Activated CD4-positive, alpha-beta T cell treated with anti-CD3 and anti-CD28 coated beads, Interleukin-2, Interleukin-6, amounts not matched to agents 100 ng/mL and 50 ng/mL, durations not matched to agents 16 hours and 8 hours (primary cell): ENCODE results near the gene RMP24.
"Not testable (repeated sequence)": the region's sequence is repeated elsewhere in the genome, so short reads cannot be mapped to it uniquely, and the experiment has no call there.

Source experiments
- DNase-seq: peaks from one replicate; pipeline ENCODE4 v3.0.0-alpha.2; 2020

Gene RMP24

DNA sequence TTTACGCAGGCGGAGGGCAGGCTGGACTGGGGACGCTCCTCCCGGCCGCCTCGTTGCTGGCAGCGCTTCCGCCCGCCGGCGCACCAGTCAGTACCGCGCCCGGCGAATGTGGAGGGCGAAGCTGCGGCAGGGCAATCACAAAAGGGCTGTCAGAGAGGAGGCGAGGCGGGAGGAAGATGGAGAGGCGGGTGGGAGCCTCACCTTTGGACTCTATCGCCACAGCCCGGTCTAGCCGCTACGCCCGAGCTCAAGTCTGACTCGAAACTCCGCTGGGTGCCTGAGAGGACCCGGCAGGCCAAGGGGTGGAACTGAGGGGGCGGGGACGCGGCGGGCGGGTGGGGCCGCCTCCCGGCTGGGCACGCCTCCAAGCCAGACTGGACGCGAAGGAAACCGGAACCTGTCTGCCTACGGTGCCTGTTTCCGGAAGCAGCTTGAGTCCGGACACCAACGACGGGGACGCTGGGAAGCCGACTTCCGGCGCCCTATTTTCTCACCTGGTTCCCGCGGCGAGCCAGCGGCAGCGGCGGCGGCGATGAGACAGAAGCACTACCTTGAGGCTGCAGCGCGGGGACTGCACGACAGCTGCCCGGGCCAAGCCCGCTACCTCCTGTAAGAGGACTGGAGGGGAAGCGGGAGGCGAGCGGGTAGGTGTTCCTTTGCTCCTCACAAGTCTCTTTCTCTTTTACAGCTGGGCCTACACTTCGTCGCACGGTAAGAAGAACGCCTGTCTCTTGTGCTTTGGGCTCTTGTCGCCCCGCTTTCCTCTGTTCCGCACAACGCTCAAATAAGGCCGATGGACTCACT is at the start of gene RMP24:
Gene RMP24, plus strand, starts transcription at position 483 of the 804 bp plus-strand sequence.
- DNase-seq, result peak; percentile 96

DNA sequence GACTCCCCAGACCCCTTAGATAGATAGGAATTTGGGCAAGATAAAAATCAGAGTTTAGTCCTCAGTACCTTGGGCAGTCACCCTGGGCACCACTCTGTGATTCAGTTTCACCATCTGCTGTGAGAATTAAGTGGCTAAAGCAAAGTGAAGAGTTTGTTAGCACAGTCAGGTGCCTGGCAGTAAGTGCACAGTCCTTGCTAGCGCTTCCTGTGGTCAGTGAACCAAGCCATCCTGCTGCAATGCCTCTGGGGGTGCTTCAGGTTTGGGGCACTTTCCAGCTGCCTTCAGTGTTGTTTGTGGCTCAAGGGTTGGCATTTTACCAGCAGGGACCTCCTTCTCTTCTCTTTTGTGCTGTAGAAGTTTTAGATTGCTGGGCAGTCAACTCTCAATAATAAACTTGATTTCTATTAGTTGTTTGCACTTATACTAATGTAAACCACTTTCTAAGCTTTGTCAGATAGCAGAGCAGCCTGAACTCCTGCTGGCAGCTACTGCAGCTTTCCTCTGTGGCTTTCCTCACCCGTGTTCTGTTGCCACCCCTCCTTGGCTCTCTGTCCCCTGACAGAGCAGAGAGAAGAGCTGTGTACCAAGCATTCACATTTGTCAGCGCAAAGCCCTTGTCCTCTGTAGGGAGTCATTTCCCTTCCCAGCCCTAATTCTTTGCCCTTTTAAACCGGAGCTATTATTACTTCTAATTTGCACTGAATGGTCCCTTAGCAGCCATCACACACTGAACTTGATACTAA is 48.4 kb upstream of the RMP24 start:
- no peak for DNase-seq

DNA sequence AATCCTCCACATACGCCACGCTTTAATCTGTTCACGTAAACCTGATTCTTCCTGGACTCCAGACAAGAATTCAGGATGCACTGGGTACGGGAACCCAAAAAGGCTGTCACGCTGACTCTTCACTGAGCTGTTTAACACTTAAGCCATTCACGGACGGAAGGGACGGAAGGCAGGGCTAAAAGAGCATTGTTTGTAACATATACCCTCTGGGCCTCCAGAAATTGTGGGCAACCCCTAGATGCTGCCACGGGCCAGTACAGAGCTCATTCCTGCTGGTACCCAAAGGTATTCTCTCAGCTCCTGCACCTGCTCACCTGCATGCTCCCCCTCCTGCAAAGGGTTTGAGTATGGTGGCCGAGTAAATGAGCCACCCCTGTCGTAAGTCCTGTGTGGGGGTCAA is 45.6 kb upstream of the RMP24 start:
- DNase-seq, result no peak

DNA sequence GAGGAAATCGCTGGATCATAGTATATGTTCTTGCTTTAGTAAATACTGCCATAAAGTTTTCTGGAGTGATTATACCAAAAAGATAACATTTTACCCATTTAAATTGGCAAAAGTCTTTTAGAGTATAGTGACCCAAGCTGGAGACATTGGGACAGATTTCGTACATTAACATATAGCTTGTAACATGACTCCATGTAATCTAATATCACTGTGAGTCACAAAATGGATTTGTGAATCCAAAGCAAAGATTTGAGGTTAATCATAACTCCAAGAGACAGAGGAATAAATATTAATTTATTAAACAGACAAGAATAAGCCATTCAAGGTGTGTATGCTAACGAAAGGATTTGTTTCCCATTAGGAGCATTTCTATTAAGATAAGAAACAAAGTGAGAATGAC is 45.0 kb upstream of the RMP24 start:
- DNase-seq, result no peak

GRCh38 chr18:35933982-35934381 is 38.5 kb upstream of the RMP24 start:
- no peak for DNase-seq

DNA sequence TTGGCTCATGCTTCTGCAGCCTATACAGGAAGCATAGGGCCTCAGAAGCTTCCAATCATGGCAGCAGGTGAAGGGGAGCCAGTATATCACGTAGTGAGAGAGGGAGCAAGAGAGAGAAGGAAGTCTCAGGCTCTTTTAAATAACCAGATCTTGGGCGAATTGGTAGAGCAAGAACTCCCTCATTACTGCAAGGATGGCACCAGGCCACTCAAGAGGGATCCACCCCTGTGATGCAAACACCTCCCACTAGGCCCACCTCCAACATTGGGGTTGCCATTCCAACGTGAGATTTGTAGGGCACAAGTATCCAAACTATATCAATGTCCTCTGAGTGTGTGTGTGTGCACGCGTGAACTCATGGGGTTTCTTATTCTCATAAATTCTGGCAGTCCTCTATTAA is 37.6 kb upstream of the RMP24 start:
- DNase-seq, result no peak

DNA sequence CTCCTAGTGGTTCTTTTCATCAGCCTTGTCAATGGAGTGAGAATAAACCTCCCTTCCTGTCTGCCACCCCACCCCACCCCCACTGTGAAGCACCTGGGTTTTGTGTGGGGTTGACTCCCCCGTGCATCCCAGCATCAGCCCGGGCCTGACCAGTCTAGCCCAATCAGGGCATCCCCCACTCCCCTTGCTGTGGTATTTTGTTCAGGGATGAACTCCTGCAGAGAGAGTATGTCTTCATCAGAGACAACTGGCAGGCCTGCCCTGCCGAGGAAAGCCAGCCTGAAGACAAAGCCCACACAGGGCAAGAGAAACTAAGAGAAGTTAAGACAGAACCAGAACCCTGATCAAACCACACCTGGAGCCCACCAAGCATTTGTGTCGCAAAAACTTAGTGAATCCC is 36.7 kb upstream of the RMP24 start:
- DNase-seq, result no peak

DNA sequence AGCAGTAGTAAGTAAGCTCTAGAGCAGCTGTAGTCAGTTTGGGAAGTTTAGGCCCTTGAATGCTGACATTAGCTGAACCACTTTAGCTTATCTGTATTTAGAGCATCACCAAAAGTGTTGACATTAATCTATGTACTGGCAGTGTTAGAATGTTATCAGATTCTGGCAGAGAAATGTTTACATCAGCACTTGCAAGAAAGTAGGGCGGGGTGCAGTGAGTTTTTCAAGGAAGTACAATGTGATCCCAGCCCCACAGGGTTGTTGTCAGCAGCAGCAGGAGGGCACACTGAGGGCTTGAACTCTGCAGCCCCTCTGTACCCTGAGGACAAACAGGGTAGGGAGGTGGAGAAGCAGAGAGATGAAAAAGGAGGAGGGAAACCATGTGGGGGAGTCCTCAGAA is 35.5 kb upstream of the RMP24 start:
- DNase-seq, result no peak

DNA sequence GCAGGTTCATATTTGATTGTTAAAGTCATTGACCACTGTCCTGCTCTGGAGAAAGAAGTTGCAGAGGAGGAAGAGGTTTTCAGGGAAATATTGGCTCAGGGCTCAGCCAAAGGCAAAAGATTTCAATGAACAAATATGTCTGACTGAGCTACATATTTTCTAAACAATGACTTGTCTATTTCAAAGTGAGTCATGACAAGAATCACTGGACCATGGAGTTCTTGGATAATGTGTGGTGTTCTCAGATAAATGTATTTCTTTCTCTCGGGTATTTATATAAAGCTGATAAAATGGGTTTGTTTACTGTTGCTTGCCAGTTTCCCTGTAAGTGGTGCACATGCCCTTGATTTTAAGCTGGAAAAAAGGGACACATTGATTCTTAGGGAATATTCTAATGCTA is 34.3 kb upstream of the RMP24 start:
- DNase-seq, result no peak

DNA sequence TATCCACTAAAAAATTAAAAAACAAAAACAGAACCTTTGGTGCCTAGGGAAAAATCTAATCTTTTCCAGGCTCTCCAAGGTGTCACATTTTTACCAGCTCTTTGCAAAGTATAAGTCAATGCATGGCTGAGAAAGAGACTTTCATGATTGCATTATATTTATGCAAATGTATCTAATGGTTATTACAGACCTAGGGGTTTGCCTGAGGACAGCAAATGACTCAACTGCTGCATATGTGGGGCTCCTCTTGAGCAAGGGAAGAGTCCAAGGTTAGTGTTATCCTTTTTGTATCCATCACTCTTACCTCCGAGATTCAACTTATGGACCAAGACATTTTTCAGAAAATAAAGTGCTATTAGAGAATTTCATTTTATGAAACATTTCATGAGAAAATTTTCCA is 33.9 kb upstream of the RMP24 start:
- no peak for DNase-seq

DNA sequence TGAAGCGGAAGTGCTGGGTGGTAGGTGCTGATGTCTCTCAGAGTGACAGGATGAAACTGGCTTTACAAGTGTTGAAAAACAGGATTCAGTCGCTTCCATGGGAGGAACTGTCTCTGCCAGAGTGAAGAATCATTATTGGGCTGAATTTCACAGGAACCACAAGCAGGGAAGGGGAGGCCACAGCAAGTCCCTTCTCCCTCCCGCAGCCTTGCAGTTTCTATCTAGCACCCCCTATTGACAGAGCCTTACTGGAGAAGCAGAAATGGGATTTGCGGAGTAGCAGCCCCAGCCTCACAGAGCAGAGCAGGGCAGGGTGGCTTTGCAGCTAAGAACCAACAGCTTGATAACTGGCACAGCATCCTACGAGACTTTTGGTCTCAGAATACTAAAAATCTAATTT is 33.3 kb upstream of the RMP24 start:
- no peak for DNase-seq

DNA sequence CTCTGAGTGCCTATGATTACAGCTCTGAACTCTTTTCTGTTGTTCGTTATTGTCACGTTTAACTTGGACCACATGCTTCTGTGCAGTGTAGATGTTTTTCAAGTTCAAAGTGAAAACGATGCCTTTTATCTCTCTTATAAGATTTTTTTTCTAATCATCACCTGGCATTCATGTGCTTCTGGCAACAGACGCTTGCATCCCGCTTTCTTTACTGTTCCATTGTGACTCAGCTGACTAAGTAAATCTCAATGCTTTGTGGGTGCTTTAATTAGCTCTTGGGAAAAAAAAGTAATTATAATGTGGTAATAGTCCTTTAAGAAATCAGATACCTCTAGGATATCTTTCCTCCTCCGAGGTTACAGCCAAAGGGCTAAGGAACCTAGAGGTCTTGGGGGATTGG is 31.2 kb upstream of the RMP24 start:
- no peak for DNase-seq

GRCh38 chr18:35942133-35942532 is 30.3 kb upstream of the RMP24 start:
- no peak for DNase-seq

GRCh38 chr18:35942661-35943060 is 29.8 kb upstream of the RMP24 start:
- no peak for DNase-seq

DNA sequence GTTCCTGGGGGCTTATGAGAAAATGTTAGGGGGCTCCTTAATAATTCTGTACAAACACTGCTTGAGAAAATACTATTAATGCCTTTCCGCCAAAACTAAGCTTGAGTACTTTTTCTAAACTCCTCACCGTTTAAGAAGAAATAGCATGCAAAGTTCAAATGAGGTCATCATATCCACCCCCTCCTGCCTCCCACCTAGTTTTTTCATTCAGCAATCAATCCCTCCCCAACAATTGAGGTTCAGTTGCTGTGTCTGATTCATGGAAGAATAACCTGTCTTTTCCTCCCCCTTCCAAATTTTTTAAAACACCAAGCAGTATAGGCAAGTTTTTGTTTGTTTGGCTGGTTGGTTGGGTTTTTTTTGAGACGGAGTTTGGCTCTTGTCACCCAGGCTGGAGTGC is 24.4 kb upstream of the RMP24 start:
- DNase-seq, result no peak

DNA sequence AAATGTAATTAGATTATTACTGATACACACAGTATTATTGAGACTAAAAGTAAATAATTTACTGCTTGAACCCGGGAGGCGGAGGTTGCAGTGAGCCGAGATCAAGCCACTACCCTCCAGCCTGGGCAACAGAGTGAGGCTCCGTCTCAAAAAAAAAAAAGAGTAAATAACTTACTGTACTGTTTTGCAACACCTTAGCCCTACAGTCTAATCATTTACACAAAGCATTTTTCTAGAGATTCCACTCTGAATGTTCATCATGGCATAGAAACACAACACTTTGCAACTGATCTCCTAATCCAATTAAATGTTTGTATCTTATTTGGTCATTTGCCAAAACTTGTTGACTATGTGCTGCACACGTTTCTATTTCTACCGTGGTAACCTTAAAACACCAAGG is 23.4 kb upstream of the RMP24 start:
- no peak for DNase-seq

DNA sequence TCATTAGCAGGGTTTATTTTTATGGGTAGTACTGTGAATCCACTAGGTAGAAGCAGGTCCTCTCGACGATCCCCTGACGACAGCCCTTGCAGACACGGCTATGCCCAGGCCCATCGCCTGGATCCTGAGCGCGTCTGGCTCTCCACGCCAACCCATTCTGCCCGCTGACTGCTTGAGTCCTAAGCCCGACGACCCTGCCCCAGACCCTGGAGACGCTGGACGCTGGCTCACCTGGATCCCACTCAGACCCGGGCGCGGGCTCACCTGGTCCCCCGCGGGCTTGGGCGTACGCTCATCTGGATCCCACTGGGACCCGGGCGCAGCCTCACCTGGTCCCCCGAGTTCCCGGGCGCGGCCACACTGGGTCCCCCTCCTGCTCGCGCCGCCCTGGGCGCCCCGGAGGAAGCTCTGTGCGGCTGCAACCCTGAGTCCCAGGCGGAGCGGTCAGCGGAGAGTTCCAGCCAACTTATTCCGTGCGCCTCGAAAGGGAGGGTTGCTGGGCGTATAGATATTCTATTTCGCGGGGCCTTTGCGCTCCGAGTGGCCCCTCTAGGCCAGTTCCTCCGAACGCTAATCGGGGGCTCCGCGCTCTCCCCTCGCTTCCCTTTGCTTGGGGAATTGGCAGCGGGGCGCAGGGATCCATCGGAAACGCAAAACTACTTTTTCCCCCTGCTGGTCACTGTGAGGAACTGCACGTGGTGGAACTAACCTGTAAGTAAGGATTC is 22.4 kb upstream of the RMP24 start:
- peak; percentile 65 for DNase-seq

DNA sequence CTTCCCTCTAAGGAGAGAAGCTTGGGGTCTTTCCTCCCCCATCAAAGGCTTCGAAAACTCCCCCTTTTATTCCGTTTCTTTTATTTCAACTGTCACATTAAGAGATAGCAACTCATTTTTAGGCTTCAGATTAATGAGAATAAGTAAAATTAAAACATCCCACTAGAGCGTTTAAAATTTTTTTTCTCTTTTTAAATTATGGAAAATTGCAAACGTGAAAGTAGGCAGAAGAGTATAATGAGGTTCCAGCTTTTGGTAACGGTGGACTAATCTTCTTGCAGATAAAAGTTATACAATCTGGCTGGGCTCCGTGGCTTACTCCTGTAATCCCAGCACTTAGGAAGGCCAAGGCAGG is 21.9 kb upstream of the RMP24 start:
- DNase-seq, result no peak

- DNase-seq, result no peak
Observed at GRCh38 chr18:35953688-35954087, 18.8 kb upstream of the RMP24 start.

GRCh38 chr18:35956226-35956625 is 16.3 kb upstream of the RMP24 start:
- no peak for DNase-seq

GRCh38 chr18:35962320-35962719 is 10.2 kb upstream of the RMP24 start:
- no peak for DNase-seq

DNA sequence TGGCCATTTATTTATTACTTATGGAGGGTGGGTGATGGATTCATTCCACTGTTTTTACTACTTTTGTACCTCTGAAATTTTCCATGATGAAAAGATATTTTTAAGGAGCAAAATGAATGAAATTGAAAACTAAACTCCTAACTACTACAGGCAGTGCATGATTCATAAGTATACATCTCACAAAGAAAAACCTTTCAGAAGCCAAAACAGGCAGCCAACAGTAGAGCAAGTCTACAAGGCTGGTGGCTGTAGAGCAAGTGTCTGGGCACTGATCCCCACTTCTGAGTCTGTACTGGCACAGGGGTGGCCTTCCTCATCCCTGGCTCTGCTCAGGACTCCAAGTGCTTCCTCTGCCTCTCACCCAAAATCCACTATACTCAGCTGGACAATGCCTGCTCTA is 8.2 kb upstream of the RMP24 start:
- DNase-seq, result no peak

DNA sequence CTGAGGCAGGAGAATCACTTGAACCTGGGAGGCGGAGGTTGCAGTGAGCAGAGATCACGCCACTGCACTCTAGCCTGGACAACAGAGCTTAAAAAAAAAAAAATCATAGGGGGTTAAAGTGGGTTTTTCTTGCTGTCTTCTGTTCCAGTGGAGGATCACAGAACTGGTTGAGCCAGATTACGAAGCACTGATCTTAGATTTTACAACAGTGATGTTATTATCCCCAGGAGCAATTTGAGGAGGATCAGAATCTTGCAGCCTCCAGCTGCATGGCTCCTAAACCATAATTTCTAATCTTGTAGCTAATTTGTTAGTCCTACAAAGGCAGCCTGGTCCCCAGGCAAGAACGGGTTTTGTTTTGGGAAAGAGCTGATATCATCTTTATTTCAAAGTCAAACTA is 4.6 kb upstream of the RMP24 start:
- not testable (repeated sequence) for DNase-seq

GRCh38 chr18:35968278-35968880 is 4.1 kb upstream of the RMP24 start:
- DNase-seq, result no peak
